ENCODE data around the gene BRF1.

The BRF1 gene

GRCh38 chr14:105316577-105316941 is 15.8 kb upstream of the BRF1 start:
- Histone ChIP-seq H3K4me3 (ENCODE audit: low read length) (peak overlapping the region; percentile 6; the same call in 1 of the 2 replicates), H3K27ac (ENCODE audit: low read depth, low read length) (no peak overlapping the region), H3K9me3 (ENCODE audit: control insufficient read depth, insufficient read depth, low read length) (no peaks in the 10 kb centered on the region), H3K4me2 (ENCODE audit: low read length) (0 out of 2 replicates have a peak overlapping the region, but pooled peaks have one; percentile 9), H3K9me2 (replicated peaks; ENCODE audit: control insufficient read depth, low read length) (no peaks in the 10 kb centered on the region), H3F3A (ENCODE audit: control insufficient read depth, insufficient read depth) (no peaks in the 10 kb centered on the region), H3K79me2 (ENCODE audit: control insufficient read depth, low read length) (peaks cover 14% of the 10 kb centered on the region), H3K36me3 (ENCODE audit: control insufficient read depth, low read length) (peaks cover 2% of the 10 kb centered on the region; the same call in 1 of the 2 replicates), H3K4me1 (ENCODE audit: control insufficient read depth, low read length) (peaks cover 22% of the 10 kb centered on the region), H3K27me3 (ENCODE audit: control insufficient read depth, low read length) (peaks cover 18% of the 10 kb centered on the region), H4K20me1 (ENCODE audit: control insufficient read depth, insufficient read depth, low read depth, low read length) (peaks cover 8% of the 10 kb centered on the region; the same call in 1 of the 2 replicates)
- TF ChIP-seq CTCF (IDR thresholded peaks at IDR 0.05; ENCODE audit: low read depth, low read length, poor library complexity, severe bottlenecking): no peak
- TF ChIP-seq EZH2phosphoT487 (IDR thresholded peaks at IDR 0.05; ENCODE audit: borderline replicate concordance, low read length): no peak

GRCh38 chr14:105315941-105316576 is 15.3 kb upstream of the BRF1 start:
- H3K4me3 ChIP-seq (ENCODE audit: low read length): peak overlapping the region; percentile 78
- peaks cover 22% of the 10 kb centered on the region for H3K4me1 ChIP-seq (ENCODE audit: control insufficient read depth, low read length)

GRCh38 chr14:105315211-105315721 is 14.5 kb upstream of the BRF1 start:
- peaks cover 2% of the 10 kb centered on the region; the same call in 1 of the 2 replicates for H3K36me3 ChIP-seq (ENCODE audit: control insufficient read depth, low read length)
- H3K9me3 ChIP-seq (ENCODE audit: control insufficient read depth, insufficient read depth, low read length): no peaks in the 10 kb centered on the region
- H3K27ac ChIP-seq (ENCODE audit: low read depth, low read length): no peak overlapping the region
- H3F3A ChIP-seq (ENCODE audit: control insufficient read depth, insufficient read depth): no peaks in the 10 kb centered on the region
- H4K20me1 ChIP-seq (ENCODE audit: control insufficient read depth, insufficient read depth, low read depth, low read length): peaks cover 8% of the 10 kb centered on the region; the same call in 1 of the 2 replicates
- peak overlapping the region; percentile 93 for H3K4me2 ChIP-seq (ENCODE audit: low read length)
- peak overlapping the region; percentile 78 for H3K4me3 ChIP-seq (ENCODE audit: low read length)
- no peaks in the 10 kb centered on the region for H3K9me2 ChIP-seq (replicated peaks; ENCODE audit: control insufficient read depth, low read length)
- peaks cover 14% of the 10 kb centered on the region for H3K79me2 ChIP-seq (ENCODE audit: control insufficient read depth, low read length)
- peaks cover 18% of the 10 kb centered on the region for H3K27me3 ChIP-seq (ENCODE audit: control insufficient read depth, low read length)
- peaks cover 22% of the 10 kb centered on the region for H3K4me1 ChIP-seq (ENCODE audit: control insufficient read depth, low read length)
- TF ChIP-seq CTCF (IDR thresholded peaks at IDR 0.05; ENCODE audit: low read depth, low read length, poor library complexity, severe bottlenecking) (peak; percentile 34), EZH2phosphoT487 (IDR thresholded peaks at IDR 0.05; ENCODE audit: borderline replicate concordance, low read length) (no peak)

More at GRCh38 chr14:105315941-105316576, 15.3 kb upstream of the BRF1 start:
- peaks cover 8% of the 10 kb centered on the region; the same call in 1 of the 2 replicates for H4K20me1 ChIP-seq (ENCODE audit: control insufficient read depth, insufficient read depth, low read depth, low read length)
- no peak for TF ChIP-seq CTCF (IDR thresholded peaks at IDR 0.05; ENCODE audit: low read depth, low read length, poor library complexity, severe bottlenecking)
- no peaks in the 10 kb centered on the region for H3K9me2 ChIP-seq (replicated peaks; ENCODE audit: control insufficient read depth, low read length)
- H3K9me3 ChIP-seq (ENCODE audit: control insufficient read depth, insufficient read depth, low read length): no peaks in the 10 kb centered on the region
- peaks cover 2% of the 10 kb centered on the region; the same call in 1 of the 2 replicates for H3K36me3 ChIP-seq (ENCODE audit: control insufficient read depth, low read length)
- H3K27ac ChIP-seq (ENCODE audit: low read depth, low read length): no peak overlapping the region
- H3K4me2 ChIP-seq (ENCODE audit: low read length): peak overlapping the region; percentile 93
- H3F3A ChIP-seq (ENCODE audit: control insufficient read depth, insufficient read depth): no peaks in the 10 kb centered on the region
- peaks cover 18% of the 10 kb centered on the region for H3K27me3 ChIP-seq (ENCODE audit: control insufficient read depth, low read length)
- H3K79me2 ChIP-seq (ENCODE audit: control insufficient read depth, low read length): peaks cover 14% of the 10 kb centered on the region

All from DOHH2 (cell line).